ENCODE results near the gene SLAIN2. TPM values are rescaled to one million over a fixed set of nuclear protein-coding genes. Genes with fewer than 3 reads are reported as not detected.

Gene SLAIN2
- total RNA-seq, 1 experiment from 2014 or later = 35.8 TPM

DNA sequence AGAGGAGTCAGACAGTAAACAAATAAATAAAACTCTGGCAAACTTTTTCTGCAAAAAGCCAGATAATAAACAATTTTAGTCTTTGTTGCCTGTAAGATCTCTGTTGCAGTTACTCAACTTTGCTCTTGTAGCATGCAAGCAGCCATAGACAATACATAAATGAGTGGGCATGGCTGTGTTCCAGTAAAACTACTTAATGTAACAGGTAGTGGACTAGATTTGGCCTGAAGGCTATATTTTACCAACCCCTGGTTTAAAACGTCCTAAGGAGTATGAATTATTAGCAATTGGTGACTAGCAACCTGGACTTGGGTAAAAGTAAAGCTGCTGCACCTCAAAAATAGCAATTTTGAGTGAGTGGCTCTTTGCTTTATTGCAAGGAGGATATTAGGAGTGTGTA is 30.9 kb downstream of the SLAIN2 start:
- no peak for TF ChIP-seq IRF1 (CRISPR knock-in tag; IDR thresholded peaks at IDR 0.05)
- TF ChIP-seq FOXP1 (CRISPR knock-in tag; IDR thresholded peaks at IDR 0.05; ENCODE audit: borderline replicate concordance) = no peak
- TF ChIP-seq SOX15 (CRISPR knock-in tag; IDR thresholded peaks at IDR 0.05) = no peak
- TF ChIP-seq, protein P1, sequence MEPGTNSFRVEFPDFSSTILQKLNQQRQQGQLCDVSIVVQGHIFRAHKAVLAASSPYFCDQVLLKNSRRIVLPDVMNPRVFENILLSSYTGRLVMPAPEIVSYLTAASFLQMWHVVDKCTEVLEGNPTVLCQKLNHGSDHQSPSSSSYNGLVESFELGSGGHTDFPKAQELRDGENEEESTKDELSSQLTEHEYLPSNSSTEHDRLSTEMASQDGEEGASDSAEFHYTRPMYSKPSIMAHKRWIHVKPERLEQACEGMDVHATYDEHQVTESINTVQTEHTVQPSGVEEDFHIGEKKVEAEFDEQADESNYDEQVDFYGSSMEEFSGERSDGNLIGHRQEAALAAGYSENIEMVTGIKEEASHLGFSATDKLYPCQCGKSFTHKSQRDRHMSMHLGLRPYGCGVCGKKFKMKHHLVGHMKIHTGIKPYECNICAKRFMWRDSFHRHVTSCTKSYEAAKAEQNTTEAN (CRISPR knock-in tag; IDR thresholded peaks at IDR 0.05) = no peak
- no peak for TF ChIP-seq NFE2L1 (CRISPR knock-in tag; IDR thresholded peaks at IDR 0.05)
- TF ChIP-seq, protein P2, sequence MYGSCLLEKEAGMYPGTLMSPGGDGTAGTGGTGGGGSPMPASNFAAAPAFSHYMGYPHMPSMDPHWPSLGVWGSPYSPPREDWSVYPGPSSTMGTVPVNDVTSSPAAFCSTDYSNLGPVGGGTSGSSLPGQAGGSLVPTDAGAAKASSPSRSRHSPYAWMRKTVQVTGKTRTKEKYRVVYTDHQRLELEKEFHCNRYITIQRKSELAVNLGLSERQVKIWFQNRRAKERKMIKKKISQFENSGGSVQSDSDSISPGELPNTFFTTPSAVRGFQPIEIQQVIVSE (CRISPR knock-in tag; IDR thresholded peaks at IDR 0.05; ENCODE audit: borderline replicate concordance) = no peak
- no peak for TF ChIP-seq ZNF232 (CRISPR knock-in tag; IDR thresholded peaks at IDR 0.05)
- no peak for TF ChIP-seq HMGXB4 (CRISPR knock-in tag; IDR thresholded peaks at IDR 0.05)
- TF ChIP-seq EMX1 (CRISPR knock-in tag; IDR thresholded peaks at IDR 0.05) = no peak
- TF ChIP-seq ATF2 (CRISPR knock-in tag; IDR thresholded peaks at IDR 0.05; ENCODE audit: borderline replicate concordance, low read depth) = no peak
- TF ChIP-seq TP53 (CRISPR knock-in tag; IDR thresholded peaks at IDR 0.05) = no peak
- no peak for TF ChIP-seq CREM (CRISPR knock-in tag; IDR thresholded peaks at IDR 0.05)
- TF ChIP-seq ZNF423 (CRISPR knock-in tag; IDR thresholded peaks at IDR 0.05) = no peak
- TF ChIP-seq, protein P3, sequence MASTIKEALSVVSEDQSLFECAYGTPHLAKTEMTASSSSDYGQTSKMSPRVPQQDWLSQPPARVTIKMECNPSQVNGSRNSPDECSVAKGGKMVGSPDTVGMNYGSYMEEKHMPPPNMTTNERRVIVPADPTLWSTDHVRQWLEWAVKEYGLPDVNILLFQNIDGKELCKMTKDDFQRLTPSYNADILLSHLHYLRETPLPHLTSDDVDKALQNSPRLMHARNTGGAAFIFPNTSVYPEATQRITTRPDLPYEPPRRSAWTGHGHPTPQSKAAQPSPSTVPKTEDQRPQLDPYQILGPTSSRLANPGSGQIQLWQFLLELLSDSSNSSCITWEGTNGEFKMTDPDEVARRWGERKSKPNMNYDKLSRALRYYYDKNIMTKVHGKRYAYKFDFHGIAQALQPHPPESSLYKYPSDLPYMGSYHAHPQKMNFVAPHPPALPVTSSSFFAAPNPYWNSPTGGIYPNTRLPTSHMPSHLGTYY (CRISPR knock-in tag; IDR thresholded peaks at IDR 0.05) = no peak
- TF ChIP-seq FOXP4 (CRISPR knock-in tag; IDR thresholded peaks at IDR 0.05) = no peak
- TF ChIP-seq, protein P4, sequence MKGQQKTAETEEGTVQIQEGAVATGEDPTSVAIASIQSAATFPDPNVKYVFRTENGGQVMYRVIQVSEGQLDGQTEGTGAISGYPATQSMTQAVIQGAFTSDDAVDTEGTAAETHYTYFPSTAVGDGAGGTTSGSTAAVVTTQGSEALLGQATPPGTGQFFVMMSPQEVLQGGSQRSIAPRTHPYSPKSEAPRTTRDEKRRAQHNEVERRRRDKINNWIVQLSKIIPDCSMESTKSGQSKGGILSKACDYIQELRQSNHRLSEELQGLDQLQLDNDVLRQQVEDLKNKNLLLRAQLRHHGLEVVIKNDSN (CRISPR knock-in tag; IDR thresholded peaks at IDR 0.05) = no peak
- Mint-ChIP-seq H3K27ac (no peak overlapping the region), H3K4me1 (peaks cover 33% of the 10 kb centered on the region), H3K9me3 (no peaks in the 10 kb centered on the region), H3K27me3 (ENCODE audit: low read depth) (no peaks in the 10 kb centered on the region), H3K4me3 (no peak overlapping the region), H3K36me3 (no peaks in the 10 kb centered on the region)
- ChIA-PET POLR2A (no interaction called here), CTCF (no interaction called here)
- DNase-seq (ENCODE audit: low spot score) (no peak), ATAC-seq (no peak)
